ENCODE measurements around the gene ANXA4. TPM values are rescaled to one million over a fixed set of nuclear protein-coding genes. Genes with fewer than 3 reads are reported as not detected.

ANXA4 gene
- total RNA-seq, 1 donor from 2014 or later: 58.3 TPM

DNA sequence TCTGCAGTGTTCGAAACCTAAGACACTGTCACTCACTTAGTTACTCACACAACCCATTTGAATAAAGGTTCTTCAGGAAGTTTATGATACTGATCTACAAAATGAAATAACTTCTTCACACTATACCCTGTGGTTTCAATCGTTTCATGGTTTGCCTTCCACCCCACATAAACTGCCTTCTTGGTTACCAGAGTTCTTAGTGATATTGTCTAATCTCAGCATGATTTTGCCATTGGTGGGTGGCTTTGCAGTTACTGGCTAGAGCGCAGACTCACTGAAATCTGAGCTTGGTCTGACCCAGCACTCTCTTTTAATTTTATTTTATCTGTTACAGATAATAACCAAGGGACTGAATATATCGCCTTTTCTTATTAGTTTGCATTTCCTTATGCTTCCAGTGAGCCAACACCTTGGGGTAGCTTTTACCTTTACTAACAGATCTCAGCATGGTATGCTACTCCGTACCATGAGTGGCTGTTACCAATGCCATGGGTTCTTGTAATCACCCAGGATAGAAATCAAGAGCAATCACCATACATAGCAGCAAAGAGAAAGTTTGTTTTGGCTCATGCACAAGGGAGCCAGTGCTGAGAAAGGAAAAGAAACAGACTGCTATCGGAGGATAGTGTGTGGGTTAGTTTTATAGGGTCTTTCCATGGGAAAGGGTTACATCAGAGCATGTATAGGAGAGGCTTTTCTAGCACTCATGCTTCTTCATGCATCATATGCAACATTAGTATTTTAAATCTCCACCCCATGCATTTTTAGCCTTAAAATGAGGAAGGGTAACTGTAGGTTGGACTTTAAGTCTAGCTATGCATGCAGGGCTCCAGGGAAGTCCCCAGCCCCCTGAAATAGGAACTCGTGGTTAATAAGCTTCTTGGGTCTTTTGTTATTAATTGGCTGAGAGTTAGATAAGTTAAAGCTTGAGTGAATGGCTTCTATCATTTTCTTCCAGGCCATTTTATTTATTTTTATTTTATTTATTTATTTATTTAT lies 33.3 kb downstream of the ANXA4 start:
- DNase-seq (ENCODE audit: low spot score): no peak

DNA sequence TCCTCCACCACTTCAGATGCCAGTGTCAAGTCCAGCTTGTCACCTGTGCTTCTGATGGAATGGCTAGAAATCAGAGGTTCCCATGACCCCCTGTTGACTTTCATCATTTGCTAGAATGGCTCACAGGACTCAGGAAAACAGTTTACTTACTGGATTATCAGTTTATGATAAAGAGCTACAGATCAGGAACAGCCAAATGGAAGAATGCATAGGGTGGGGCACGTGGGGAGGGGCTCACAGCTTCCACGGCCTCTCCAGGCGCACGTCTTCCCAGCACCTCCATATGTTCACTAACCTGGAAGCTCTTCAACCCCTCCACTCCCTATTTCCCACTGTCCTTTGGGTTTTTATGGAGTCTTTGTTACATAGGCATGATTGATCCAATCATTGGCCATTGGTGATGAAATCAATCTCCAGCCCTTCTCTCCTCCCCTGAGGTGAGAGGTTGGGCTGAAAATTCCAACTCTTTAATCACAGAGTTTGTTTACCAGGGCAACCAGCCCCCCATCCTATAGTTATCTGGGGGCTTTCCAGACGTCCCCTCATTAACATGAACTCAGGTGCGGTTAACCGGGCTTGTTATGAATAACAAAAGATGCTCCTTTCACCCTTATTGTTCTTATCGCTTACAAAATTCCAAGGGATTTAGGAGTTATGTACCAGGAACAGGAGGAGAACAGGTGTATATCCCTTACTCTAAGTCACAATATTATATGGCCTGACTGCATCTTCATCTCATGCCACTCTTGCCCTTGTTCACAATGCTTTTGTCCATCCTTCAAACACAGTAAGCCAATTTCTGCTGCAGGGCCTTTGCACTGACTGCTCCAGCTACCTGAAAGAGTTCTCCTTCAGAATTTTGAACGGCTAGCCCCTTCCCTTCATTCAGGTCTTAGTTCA lies 35.2 kb downstream of the ANXA4 start:
- no peak for DNase-seq (ENCODE audit: low spot score)

DNA sequence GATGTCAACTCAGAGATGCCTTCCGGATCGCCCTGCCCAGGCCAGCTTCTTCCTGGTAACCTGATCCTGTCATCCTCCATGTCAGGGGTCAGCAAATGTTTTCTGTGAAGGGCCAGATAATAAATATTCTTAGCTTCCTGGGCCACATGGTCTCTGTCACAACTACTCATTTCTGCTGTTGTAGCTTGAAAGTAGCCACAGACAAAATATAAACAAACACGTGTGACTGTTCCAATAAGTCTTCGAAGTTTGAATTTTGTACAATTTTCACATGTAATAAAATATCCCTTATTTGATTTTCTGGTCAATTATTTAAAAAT lies 35.8 kb downstream of the ANXA4 start:
- DNase-seq (ENCODE audit: low spot score): no peak

DNA sequence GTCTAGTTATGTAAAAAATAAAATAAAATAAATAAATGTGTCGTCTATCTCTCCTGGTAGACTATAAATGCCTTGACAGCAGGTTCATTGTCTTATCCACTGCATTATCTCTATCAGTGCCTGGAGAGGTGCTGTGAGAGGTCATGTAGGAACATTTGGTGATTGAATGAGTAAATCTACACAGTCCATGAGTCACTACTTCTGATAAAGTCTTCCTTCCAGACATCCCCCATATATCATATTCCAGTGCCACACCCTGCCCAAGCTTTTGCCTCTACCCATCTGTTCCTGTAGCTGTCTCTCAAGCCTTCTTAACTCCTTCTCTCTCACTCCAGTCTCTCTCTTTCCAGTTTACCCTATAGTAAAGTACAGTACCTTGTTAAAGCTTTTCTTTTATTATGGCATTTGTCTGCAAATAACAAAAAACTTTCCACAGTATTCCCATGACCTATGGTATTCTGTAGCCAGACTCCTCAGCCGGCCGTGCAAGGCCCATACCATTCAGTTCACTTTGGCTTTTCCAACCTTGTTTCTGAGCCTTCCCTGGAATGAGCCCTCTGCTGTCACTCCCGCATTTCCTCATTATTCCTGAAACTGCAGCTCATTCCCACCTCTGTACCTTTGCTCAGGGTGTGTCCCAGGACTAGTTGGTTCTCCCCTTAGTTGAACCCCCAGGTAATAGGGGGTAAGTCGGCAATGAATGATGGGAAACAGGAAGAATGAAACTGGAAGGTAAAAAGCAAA lies 37.5 kb downstream of the ANXA4 start:
- no peak for DNase-seq (ENCODE audit: low spot score)

DNA sequence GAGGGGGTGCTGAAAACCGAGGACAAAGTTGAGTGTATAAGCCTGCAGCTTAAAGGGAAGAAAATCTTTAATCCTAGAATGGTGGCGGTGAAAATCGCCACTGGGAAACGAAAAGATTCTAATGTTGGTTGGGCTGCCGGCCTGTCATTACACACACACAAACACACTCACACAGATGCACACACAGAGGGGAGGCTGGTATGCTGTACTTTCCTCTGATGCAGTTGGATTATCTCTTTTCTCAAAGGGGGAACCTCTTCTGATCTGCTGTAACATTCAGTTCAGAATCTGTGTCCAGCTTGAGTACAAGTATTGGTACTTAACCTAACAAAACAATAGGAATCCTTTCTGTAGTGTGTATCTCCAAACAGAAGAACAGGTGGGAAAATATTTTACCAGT lies 39.0 kb downstream of the ANXA4 start:
- no peak for DNase-seq (ENCODE audit: low spot score)

DNA sequence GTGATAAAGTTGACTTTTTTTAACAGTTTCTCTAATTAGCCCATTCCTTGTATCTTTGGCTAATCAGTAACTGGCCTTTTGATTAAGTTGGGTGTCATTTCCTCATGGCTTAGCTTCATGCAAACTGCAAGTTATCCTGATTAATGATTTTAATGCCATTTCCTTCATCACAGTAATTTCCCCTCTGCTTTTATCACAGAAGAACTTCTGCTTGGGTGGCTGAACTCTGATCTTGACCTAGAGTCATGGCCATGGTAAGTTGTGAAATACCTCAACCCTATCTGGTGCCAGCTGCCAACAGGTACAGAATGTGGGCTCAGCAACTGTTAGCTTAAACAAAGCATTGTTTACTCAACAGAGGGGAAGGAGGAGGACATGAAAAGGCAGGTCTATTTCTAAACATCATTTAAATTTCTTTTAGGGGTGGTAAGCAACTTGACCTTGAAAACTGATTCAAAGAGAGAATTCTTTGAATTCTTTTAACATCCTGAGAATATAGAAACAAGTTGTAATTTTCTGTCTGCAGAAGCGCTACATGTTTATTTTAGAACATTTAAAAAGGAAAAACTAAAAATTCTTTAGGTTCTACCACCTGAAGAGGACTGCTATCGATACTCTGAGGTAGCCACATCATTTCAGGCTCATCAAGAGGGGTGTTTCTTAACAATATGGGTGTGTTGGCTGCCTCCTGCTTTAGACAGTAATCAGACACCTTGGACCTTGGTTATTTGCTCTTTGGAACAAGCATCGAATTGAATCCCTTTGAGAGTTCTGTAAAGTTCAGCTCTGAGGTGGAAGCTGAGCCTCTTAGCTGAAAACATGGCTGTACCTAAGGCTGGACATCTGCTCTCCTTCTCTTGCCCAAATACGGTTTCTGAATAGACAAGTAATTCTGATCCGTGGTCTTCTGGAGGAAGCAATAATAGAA lies 39.7 kb downstream of the ANXA4 start:
- DNase-seq (ENCODE audit: low spot score): no peak

DNA sequence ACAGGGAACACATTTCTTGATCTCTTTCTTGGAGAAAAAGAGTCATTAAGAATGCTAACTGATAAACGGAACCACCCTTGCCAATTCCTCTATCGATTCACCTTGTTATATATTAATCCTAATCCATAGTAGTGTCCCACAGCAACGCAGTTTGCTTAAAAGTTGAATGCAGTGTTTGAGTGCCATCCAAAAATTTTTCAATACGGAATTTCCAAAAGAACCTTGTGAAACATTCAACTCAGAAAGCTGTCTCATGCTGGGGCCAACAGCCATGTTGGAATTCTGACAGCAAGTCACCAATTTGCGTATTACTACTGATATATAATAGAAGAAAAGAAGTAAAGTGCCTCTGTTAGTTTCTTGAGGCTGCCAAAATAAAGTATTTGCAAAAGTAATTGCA lies 42.3 kb downstream of the ANXA4 start:
- no peak for DNase-seq (ENCODE audit: low spot score)

DNA sequence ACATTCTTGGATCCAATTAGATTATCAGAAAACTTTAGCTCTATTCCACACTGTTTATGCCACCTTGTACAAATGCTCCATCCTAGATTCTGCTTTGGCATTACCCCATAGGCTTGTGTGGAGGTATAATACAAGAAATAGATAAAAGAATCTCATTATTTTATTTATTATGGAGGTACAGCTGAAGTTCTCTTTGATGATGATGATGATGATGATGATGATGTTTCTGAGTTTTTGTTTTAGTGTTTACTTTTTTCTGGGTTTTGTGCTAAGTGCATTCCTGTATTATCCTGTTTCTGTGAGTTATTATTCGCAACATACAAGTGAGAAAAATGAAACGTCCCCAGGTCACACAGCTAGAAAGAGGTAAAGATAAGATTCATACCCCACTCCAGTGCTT lies 43.4 kb downstream of the ANXA4 start:
- DNase-seq (ENCODE audit: low spot score): no peak

DNA sequence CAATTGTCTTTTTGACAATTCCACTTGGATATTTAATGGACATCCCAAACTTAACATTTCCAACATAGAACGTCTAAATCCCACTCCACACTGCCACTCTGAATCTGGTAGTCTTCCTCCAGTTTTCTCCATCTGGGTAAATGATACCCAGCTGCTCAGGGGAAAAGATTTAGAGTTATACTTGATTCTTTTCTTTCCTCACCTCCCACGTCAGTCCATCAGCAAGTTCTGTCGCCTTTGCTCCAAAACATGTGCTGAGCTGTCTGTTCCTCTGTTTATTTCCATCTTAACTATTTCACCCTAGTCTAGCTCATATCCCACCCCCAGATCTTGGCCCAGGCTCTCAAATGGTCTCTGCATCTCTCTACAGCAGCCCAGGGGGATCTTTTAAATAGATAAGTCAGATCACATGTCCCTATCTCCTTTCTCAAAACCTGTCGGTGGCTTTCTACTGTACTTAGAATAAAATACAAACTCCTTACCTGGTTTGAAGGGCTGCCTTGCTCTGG lies 44.2 kb downstream of the ANXA4 start:
- no peak for DNase-seq (ENCODE audit: low spot score)

DNA sequence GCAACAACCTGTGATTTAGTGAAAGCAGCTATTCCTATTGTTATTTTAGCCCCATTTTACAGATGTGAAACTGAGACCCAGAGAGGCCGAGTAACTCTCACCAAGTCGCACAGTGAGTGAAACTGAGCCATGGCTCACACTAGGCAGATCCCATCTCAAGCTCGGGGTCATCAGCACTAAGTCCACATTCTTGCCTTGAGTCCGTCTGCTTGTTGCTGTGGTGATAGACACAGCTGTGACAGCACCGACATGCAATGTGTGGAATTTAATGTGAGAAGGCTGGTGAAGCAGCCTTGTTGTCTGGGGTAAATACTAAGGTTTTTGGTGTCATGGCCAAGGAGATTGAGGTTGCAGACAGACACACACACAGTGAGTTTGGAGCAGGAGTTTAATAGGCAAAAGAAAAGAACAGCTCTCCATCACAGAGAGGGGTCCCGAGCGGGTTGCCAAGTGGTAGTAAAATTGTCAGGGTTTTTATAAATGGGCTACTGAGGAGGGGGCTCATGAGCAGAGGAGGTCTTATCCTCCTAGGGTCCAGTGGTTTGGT lies 47.3 kb downstream of the ANXA4 start:
- no peak for DNase-seq (ENCODE audit: low spot score)

DNA sequence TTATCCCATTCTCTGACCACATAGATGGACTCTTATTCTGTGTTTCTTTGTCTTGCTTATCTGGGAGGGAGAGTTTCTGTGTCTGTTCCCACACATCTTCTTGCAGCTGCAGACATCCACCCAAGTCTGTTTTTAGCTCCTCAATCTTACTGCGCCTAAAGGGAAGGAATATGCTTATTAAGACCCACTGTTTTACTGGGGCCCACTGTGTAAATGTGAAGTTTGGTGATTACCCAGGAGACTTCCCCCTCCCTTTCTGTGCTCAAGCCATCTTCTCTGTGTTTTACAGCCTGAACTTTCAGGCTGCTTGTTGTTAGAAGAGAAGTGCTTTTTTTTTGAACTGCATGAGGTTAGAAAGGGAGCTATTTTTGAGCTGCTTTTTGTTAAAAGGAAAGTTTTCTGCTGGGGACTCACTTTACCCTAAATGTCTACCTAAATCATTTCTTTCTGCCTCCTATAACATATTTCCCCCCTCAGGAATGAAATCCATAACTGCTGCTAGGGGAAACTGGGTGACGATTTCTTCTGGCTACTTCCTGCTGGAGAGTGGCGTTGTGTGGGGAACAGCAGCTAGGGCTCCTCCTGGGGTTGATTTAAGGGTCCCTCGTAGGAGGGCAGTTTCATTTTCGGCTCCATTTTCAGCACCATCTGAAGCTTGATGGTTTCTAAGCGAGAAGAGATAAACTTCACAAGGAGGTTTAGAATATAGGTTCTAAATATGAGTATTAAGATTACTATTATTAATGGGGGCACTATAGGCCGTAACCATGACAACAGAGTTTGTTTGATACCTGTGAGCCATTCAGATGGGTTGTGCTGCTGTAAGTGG lies 48.1 kb downstream of the ANXA4 start:
- no peak for DNase-seq (ENCODE audit: low spot score)

DNA sequence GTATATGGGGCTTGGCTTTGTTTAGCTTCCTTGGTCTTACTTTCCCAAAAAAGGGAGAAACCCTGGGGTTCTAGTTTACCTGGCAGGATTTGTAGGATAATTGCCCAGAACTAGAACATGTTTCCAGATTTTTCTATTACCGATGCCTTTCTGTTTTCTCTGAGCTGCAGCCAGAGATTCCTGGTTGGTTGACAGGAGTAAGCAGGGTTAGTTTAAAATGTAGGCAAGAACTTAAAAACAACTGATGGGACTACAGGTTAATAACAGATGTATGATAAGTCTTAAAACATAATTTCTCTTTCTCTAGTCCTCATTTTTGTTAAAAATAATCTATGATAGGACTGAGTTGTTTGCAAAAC lies 48.6 kb downstream of the ANXA4 start:
- no peak for DNase-seq (ENCODE audit: low spot score)

DNA sequence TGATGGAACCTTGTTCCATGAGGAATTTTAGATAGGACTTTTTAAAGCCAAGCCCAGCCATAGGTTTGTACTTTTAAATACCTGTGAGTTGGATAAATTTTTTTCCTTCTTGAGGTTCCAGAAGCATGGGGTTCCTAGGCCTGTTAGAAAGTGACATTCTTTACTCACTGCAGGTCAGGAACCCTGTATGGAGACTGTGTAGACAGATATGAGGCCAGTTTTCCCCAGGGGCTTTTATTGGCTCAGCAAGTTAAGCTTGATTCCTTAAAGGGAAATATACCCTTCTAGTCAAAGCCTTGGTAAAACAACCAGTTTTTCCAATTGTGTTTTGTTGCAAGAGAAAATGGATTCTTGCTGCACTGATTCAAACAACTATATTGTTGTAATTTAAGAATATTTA lies 49.1 kb downstream of the ANXA4 start:
- no peak for DNase-seq (ENCODE audit: low spot score)

DNA sequence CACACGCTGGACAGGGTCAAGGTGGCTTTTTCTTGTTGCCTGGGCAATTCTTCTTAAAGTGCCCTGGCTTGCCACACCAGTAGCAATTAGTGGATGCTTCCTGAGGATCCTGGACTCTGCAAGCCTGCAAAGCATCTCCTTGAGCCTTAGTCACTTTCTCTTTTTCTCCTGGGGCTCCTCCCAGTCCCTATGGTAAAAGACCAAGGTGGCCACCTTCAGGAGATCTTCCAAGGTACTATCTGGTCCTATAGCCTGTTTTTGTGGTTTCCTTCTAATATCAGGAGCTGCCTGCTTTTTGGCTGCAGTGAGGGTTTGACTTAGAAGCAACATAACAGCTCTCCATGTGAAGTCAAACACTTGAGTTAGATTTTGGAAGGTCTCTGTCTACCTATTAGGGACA lies 54.2 kb downstream of the ANXA4 start:
- DNase-seq (ENCODE audit: low spot score): no peak

DNA sequence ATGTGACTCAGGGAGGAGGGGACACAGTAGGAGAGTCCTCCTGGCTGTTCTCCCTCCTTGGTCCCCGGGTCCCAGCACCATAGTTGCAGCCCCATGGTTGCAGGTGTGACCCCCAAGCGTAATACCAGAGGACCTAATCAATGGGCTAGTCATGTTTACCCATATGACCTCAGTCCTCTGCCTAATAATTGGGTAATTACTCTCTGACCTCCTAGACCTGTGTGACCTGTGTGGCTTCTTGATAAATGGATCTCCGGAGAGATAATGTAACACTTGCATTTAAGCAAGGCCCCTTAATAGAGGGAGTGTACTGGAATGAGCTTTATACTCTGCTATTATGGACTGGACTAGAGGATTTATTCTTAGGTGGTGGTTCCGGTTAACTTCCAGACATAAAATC lies 55.3 kb downstream of the ANXA4 start:
- no peak for DNase-seq (ENCODE audit: low spot score)

DNA sequence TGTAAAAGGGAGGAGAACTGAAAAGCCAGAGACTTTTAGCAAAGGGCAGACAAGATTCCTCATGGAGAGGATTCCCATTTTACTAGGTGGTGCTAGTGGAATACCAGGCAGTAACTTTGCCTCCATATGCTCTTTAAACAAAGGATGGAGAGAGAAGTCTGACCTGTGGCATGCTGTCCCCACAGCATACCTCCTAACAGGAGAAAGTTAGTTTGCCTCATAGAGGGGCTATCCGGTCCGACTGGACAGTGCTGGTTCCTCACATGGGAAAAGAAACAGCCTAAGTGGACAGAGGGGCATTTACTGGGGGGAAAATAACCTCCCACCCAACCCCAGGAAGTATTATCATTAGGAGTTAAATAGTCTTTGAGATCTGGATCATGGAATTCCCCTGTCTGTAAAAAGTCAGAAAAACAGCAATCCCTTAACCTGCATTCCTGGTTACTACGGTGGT lies 55.9 kb downstream of the ANXA4 start:
- DNase-seq (ENCODE audit: low spot score): no peak

DNA sequence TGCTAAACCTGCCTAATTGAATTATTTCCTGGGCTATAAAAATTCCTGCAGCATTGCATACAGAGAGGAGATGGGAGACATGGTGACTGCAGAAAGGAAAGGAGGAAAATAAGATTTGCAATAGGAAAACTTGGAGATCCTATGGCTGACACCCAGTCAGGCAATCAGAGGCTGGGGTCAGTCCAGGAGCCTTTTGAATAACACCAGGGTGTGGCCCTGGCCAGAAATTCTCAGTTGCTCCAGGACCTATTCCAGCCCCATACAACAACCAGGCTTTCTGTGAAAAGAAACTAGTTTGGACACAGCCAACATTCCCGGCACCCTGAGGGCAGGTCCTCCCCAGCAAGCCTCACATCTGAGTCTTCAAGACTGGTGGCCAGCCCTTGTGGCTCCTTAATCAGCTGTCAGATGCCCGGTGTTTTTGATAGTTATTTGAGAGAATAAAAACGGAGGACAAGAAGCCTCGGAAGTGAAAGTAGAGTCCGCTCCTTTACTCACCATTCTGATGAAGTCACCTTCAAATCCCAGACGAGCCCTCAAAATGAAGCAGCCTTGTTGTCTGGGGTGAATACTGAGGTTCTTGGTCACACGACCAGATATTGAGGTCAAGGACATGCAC lies 56.5 kb downstream of the ANXA4 start:
- no peak for DNase-seq (ENCODE audit: low spot score)

DNA sequence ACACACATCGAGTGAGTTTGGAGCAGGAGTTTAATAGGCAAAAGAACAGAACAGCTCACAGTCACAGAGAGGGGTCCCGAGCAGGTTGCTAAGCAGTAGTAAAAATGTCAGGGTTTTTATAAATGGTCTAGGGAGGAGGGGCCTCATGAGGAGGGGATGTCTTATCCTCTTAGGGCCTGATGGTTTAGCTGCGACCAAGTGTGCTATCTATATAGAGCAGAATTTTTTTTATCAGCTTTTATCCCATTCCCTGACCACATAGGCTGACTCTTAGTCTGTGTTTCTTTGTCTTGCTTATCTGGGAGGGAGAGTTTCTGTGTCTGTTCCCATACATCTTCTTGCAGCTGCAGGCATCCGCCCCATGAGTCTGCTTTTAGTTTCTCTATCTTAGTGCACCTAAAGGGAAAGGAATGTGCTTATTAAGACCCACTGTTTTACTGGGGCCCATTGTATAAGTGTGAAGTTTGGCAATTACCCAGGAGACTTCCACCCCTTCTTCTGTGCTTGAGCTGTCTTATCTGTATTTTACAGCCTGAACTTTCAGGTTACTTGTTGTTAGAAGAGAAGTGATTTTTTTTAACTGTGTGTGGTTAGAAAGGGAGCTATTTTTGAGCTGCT lies 57.1 kb downstream of the ANXA4 start:
- no peak for DNase-seq (ENCODE audit: low spot score)

Data from mesenteric fat pad (tissue), 1 donor.